ENCODE data around the gene PCDHGB5.
"Not testable (repeated sequence)": the region's sequence is repeated elsewhere in the genome, so short reads cannot be mapped to it uniquely, and the experiment has no call there.

The PCDHGB5 gene

DNA sequence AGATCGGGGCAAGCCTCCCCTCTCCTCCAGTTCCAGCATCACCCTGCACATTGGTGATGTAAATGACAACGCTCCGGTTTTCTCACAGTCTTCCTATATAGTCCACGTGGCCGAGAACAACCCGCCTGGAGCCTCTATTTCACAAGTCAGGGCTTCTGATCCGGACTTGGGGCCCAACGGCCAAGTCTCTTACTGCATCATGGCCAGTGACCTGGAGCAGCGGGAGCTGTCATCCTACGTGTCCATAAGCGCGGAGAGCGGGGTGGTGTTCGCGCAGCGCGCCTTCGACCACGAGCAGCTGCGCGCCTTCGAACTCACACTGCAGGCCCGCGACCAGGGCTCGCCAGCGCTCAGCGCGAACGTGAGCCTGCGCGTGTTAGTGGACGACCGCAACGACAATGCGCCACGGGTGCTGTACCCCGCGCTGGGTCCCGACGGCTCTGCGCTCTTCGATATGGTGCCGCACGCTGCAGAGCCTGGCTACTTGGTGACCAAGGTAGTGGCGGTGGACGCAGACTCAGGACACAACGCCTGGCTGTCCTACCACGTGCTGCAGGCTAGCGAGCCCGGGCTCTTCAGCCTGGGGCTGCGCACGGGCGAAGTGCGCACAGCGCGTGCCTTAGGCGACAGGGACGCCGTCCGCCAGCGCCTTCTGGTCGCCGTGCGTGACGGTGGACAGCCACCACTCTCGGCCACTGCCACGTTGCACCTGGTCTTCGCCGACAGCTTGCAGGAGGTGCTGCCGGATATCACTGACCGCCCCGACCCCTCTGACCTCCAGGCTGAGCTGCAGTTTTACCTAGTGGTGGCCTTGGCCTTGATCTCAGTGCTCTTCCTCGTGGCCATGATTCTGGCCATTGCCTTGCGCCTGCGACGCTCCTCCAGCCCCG lies 8.3 kb upstream of the PCDHGB5 start:
- no peak overlapping the region for H3K4me3 ChIP-seq (replicated peaks in 1 of 2; ENCODE audit: low read depth in 2 of 2, low read length in 2 of 2)
- no peak for DNase-seq (ENCODE audit: low read depth in 2 of 2)
- TF ChIP-seq CTCF (IDR thresholded peaks at IDR 0.05; ENCODE audit: low read depth, low read length), result no peak

DNA sequence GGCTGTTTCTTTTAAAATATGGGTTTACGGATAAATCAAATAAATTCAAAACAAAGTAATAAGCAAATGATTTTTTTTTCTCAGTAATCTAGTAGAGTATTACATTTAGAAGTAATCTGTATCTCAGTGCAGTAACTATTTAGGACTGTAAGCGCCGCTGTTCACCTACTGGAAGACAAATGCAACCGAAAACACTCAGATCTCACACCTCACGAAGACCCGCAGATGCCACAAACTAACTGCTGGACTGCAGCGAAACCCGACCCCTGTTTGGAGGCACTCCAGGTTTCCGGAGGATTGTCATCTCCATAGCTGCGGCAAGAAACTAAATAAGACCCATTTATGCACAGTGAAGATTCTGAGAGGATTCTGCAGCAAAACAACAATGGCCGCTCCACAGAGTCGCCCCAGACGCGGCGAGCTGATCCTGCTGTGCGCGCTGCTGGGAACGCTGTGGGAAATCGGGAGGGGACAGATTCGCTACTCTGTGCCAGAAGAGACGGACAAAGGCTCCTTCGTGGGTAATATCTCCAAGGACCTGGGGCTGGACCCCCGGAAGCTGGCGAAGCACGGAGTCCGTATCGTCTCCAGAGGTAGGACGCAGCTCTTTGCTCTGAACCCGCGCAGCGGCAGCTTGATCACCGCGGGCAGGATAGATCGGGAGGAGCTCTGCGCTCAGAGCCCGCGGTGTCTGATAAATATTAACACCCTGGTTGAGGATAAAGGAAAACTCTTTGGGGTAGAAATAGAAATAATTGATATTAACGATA lies 5.1 kb upstream of the PCDHGB5 start, which contains the start of gene PCDHGA8:
TSS of gene PCDHGA8 (plus strand) at position 205 of the 770 bp plus-strand sequence. CDS start at position 386, 181 bp downstream.
- peak within 1 kb of the TSS; percentile 2 to 14 for H3K4me3 ChIP-seq (replicated peaks in 1 of 2; ENCODE audit: low read depth in 2 of 2, low read length in 2 of 2)
- peak; percentile 12 for TF ChIP-seq CTCF (IDR thresholded peaks at IDR 0.05; ENCODE audit: low read depth, low read length)
- no peak for DNase-seq (ENCODE audit: low read depth in 2 of 2)

GRCh38 chr5:141393267-141393666 lies 4.5 kb upstream of the PCDHGB5 start:
- no peak for DNase-seq (ENCODE audit: low read depth in 2 of 2)
- TF ChIP-seq CTCF (IDR thresholded peaks at IDR 0.05; ENCODE audit: low read depth, low read length), result no peak
- no peak overlapping the region for H3K4me3 ChIP-seq (replicated peaks in 1 of 2; ENCODE audit: low read depth in 2 of 2, low read length in 2 of 2)

GRCh38 chr5:141394401-141395187 lies 3.2 kb upstream of the PCDHGB5 start:
- H3K4me3 ChIP-seq (replicated peaks in 1 of 2; ENCODE audit: low read depth in 2 of 2, low read length in 2 of 2); DNase-seq (ENCODE audit: low read depth in 2 of 2): not testable (repeated sequence)

GRCh38 chr5:141398608-141399007 lies 861 bp downstream of the PCDHGB5 start:
- TF ChIP-seq CTCF (IDR thresholded peaks at IDR 0.05; ENCODE audit: low read depth, low read length), result no peak
- DNase-seq (ENCODE audit: low read depth in 2 of 2), result no peak
- no peak overlapping the region for H3K4me3 ChIP-seq (replicated peaks in 1 of 2; ENCODE audit: low read depth in 2 of 2, low read length in 2 of 2)

DNA sequence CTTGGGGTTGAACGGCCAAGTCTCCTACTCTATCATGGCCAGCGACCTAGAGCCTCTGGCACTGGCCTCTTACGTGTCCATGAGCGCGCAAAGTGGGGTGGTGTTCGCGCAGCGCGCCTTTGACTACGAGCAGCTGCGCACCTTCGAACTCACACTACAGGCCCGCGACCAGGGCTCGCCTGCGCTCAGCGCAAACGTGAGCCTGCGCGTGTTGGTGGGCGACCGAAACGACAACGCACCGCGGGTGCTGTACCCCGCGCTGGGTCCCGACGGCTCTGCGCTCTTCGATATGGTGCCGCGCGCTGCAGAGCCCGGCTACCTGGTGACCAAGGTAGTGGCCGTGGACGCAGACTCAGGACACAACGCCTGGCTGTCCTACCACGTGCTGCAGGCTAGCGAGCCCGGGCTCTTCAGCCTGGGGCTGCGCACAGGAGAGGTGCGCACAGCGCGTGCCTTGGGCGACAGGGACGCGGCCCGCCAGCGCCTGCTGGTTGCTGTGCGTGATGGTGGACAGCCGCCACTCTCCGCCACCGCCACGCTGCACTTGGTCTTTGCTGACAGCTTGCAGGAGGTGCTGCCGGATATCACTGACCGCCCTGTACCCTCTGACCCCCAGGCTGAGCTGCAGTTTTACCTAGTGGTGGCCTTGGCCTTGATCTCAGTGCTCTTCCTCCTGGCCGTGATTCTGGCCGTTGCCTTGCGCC lies 2.0 kb downstream of the PCDHGB5 start:
- TF ChIP-seq CTCF (IDR thresholded peaks at IDR 0.05; ENCODE audit: low read depth, low read length), result no peak
- no peak overlapping the region for H3K4me3 ChIP-seq (replicated peaks in 1 of 2; ENCODE audit: low read depth in 2 of 2, low read length in 2 of 2)

More for the DNA sequence above, 2.0 kb downstream of the PCDHGB5 start:
- no peak for DNase-seq (ENCODE audit: low read depth in 2 of 2)
